Muscle layer of colon (tissue), 2 donors: ENCODE results near the gene MPP4.

ENCODE experiments used
- H3K27ac ChIP-seq: one replicate; pipeline ENCODE4 v1.7.0; 2013; ENCODE audit warnings: low read depth, mild to moderate bottlenecking, low read length, moderate library complexity
- H3K27me3 ChIP-seq, 2 donors: one replicate each; pipeline ENCODE4 v1.7.0; 2013; ENCODE audit warnings: low read length in 2 of 2, mild to moderate bottlenecking in 2 of 2; ENCODE audit not compliant: insufficient read depth in 2 of 2, control insufficient read depth in 1 of 2
- H3K36me3 ChIP-seq: one replicate; pipeline ENCODE4 v1.7.0; 2013; ENCODE audit warnings: mild to moderate bottlenecking, low read length; ENCODE audit not compliant: insufficient read depth
- H3K4me1 ChIP-seq: one replicate; pipeline ENCODE4 v1.7.0; 2013; ENCODE audit warnings: mild to moderate bottlenecking, low read length; ENCODE audit not compliant: insufficient read depth
- H3K4me3 ChIP-seq, 2 donors: one replicate each; pipeline ENCODE4 v1.7.0; 2013; ENCODE audit warnings: low read length in 2 of 2, low read depth in 1 of 2, mild to moderate bottlenecking in 1 of 2, moderate library complexity in 1 of 2
- H3K9ac ChIP-seq: one replicate; pipeline ENCODE4 v1.7.0; 2013; ENCODE audit warnings: low read length
- H3K9me3 ChIP-seq: one replicate; pipeline ENCODE4 v1.7.0; 2013; ENCODE audit warnings: mild to moderate bottlenecking, low read length
- donor health status: abdominal sarcoma.
- donor health status: Adenocarcinoma of cecum.

Gene MPP4

DNA sequence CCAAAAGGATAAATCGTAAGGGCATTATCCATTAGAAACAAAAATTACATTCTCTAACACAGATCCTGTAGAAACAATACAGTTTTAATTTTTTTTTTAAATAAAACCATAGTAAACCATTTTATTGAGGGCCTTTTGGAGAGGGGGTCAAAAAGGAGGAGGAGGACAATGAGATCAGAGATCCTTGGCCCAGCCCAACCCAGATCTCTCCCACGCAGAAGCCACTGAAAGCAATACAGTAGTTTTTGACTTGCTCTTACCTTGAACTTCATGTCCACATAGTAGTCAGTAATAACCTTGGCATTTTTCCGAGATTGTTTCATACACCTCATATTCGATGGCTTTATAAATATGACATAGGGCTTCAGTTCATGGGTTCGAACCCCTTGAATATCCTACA, 51.0 kb downstream of the MPP4 start:
- no peaks in the 10 kb centered on the region for H3K27me3 ChIP-seq
- no peaks in the 10 kb centered on the region for H3K9me3 ChIP-seq
- H3K4me3 ChIP-seq: no peak overlapping the region
- H3K27ac ChIP-seq: no peak overlapping the region
- no peak overlapping the region for H3K9ac ChIP-seq
- peaks cover 7% of the 10 kb centered on the region for H3K4me1 ChIP-seq
- H3K36me3 ChIP-seq: no peaks in the 10 kb centered on the region

DNA sequence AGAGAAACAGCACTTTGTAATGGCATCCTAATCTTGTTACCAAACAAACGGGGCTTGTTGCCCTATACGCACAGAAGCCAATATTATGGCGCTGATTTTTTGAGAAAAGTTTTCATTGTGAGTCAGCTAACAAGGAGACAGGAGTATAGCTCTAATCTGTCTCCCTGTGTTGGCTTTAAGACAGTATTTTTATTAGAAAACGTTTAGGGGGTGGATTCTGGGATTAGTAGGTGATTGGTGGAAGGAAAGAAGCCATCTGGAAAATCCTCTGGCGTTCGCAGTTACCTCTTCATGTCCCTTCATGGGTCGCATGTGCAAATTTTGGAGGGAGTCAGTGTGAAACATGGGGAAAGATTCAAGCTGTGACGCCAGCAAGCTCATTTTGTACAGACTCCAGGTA, 54.4 kb downstream of the MPP4 start:
- peak overlapping the region; percentile 94 for H3K27ac ChIP-seq
- H3K27me3 ChIP-seq: no peaks in the 10 kb centered on the region
- H3K36me3 ChIP-seq: no peaks in the 10 kb centered on the region
- peak overlapping the region; percentile 82 for H3K9ac ChIP-seq
- H3K9me3 ChIP-seq: no peaks in the 10 kb centered on the region
- peak overlapping the region; percentile 91 to 93 for H3K4me3 ChIP-seq
- peaks cover 7% of the 10 kb centered on the region for H3K4me1 ChIP-seq

DNA sequence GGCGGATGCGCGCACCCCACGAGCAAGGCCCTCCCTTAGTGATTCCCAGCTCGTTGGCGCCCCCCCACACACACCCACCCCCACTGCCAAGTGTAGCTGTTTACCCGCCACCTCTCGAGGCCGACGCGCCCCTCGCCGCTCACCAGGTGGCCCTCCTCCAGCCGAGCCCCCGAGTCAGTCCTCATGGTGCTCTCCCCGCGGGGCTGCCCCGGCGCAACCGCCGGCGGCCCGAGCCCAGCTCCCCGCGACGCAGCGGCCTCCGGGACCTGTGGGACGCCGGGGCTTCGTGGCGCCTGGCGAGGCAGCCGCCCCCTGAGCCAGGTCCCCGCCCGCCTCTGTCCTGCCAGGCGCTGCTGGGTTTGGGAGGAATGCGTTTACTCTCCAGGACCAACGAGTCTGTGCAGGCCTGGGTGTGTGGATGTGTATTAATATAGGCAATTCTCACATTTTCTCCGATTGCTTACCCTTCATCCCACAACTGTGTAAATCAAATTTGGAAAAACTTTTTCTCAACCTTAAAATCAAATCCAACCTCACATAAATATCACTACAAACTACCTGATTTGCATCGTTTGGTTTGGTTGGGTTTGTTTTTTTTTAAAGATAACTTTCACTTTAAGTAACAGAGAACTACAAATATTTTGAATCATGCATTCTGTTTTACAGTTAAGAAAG, 55.1 kb downstream of the MPP4 start, which contains the start of gene TMEM237:
TSS of gene TMEM237 (minus strand) at position 288 of the 675 bp plus-strand sequence. CDS start at position 185, 103 bp downstream.
- H3K4me1 ChIP-seq: peaks cover 7% of the 10 kb centered on the region
- H3K9me3 ChIP-seq: no peaks in the 10 kb centered on the region
- H3K36me3 ChIP-seq: peaks cover 6% of the 10 kb centered on the region
- peak within 1 kb of the TSS; percentile 82 for H3K9ac ChIP-seq
- H3K27me3 ChIP-seq: no peaks in the 10 kb centered on the region
- H3K4me3 ChIP-seq: peak within 1 kb of the TSS; percentile 91 to 93
- H3K27ac ChIP-seq: peak within 1 kb of the TSS; percentile 94

DNA sequence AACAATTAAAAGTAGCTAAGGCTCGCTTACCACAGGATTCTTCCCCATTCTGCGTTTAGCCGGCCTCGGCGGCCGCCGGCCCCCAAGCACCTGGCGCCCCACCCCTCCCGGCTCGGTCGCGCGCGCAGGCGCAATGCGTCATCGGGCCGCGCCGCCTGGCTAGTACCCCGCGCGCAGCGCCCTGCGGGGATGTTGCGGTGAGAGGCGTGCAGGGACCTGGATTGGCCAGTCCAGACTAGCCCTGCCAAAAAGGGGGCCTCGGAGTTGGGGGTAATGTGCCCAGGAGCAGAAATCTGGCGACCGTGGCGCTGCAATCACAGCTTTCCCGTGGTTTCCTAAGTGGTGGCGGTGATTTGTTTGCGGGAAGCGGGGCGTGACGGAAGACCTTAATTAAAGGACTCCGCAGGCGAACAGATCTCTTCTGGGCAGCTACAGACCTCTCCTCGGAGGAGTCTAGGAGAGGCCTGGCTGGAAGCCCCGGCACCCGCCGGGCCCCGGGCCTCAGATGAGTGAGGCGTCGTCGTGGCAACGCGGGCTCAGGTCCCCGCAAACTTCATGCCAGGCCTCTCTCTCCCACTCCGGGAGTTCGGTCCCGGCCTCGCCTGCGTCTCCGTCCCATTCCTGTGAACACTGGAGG, 55.7 kb downstream of the MPP4 start:
- Histone ChIP-seq H3K4me3 (peak overlapping the region; percentile 91 to 93), H3K9ac (peak overlapping the region; percentile 82), H3K27me3 (no peaks in the 10 kb centered on the region), H3K4me1 (peaks cover 7% of the 10 kb centered on the region), H3K36me3 (peaks cover 7% of the 10 kb centered on the region), H3K27ac (peak overlapping the region; percentile 94), H3K9me3 (no peaks in the 10 kb centered on the region)

DNA sequence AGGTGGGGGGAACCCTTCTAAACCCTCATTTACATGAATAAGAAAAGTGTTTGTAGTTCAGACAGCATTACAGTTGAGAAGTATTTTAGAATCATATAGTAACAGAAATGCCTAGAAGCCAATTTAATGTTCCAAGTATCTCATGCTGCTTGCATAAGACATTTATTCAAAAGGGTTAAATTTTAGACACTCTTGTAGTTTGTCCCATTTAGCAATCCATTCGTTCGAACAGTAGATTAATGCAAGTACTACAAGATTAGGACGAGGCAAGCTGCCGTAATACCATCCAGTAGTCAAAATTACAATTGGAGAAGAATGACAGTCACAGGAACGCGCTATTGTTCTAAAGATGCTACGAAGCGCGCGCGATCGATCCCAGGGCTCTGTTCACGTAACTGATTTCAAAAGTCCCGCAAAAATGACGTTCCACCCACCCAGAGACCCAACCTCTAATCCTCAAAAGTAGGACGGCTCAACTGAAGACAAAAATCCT, 56.3 kb downstream of the MPP4 start:
- peak overlapping the region; percentile 82 for H3K9ac ChIP-seq
- H3K27me3 ChIP-seq: no peaks in the 10 kb centered on the region
- peaks cover 7% of the 10 kb centered on the region for H3K4me1 ChIP-seq
- H3K9me3 ChIP-seq: no peaks in the 10 kb centered on the region
- H3K27ac ChIP-seq: peak overlapping the region; percentile 94
- H3K36me3 ChIP-seq: peaks cover 7% of the 10 kb centered on the region
- peak overlapping the region; percentile 91 to 93 for H3K4me3 ChIP-seq

DNA sequence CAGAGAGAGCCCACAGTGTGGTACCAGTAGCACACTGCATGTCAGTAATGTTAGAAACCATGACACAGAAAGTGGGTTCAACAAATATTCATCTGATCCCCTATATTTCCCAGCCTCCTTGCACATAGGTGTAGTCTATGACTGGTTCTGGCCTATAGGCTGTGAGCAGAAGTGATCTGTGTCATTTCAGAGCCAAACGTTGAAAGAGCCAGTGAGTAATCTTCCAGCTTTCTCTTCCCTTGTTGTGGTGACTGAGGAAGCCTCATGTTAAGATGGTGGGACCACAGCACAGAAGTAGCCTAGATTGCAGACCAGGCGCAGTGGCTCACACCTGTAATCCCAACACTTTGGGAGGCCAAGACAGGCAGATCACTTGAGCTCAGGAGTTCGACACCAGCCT, 59.2 kb downstream of the MPP4 start:
- no peak overlapping the region for H3K4me3 ChIP-seq

DNA sequence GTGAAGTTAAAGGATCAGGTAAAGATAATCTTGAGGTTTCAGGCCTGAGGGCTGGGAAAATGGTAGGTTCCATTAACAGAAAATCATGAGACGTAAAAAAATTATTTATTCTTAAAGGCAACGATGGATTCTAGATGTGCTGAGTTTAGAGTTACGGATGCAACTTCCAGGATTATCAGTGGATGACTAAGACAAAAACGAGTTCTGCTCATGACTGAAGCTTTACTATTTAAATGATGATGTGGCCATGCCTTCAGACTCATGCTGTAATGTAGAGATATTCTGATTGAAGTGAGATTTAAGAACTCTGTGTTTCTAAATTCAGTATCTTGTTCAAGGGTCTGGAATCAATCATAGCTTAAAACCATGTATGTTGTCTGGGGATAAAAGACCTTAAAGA, 60.1 kb downstream of the MPP4 start:
- Histone ChIP-seq H3K4me1 (no peaks in the 10 kb centered on the region), H3K4me3 (no peak overlapping the region), H3K27ac (no peak overlapping the region), H3K27me3 (no peaks in the 10 kb centered on the region), H3K9ac (no peak overlapping the region), H3K9me3 (no peaks in the 10 kb centered on the region), H3K36me3 (peaks cover 34% of the 10 kb centered on the region)

More for the DNA sequence above, 59.2 kb downstream of the MPP4 start:
- Histone ChIP-seq H3K9ac (no peak overlapping the region), H3K36me3 (peaks cover 27% of the 10 kb centered on the region), H3K4me1 (peaks cover 3% of the 10 kb centered on the region), H3K9me3 (no peaks in the 10 kb centered on the region), H3K27me3 (no peaks in the 10 kb centered on the region), H3K27ac (no peak overlapping the region)

DNA sequence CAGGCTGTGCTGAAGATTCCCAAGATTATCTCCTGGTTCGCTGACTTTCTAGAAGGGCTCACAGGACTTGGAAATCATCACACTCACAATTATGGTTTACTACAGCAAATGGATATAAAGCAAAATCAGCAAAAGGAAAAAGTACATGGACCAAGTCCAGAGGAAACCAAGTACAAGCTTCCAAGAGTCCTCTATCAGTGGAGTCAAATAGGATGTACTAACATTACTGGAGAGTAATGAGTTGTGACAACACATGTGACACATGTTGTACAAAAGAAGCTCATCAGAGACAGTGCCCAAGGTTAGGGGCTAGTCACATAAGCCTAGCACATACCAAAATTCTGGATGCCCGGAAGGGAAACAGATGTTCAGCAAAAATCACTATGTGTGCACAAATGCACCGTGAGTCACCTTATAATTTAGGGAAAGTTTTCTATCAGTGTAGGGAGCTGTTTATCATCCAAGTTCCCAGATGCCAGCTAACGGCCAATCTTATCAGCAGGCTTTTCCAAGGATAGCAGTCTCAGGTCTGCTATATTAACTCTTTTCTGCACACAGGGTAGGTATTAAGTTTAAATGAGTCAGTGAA, 64.7 kb downstream of the MPP4 start:
- no peaks in the 10 kb centered on the region for H3K9me3 ChIP-seq
- no peak overlapping the region for H3K9ac ChIP-seq
- no peak overlapping the region for H3K27ac ChIP-seq
- H3K27me3 ChIP-seq: no peaks in the 10 kb centered on the region
- H3K36me3 ChIP-seq: peaks cover 65% of the 10 kb centered on the region
- H3K4me1 ChIP-seq: no peaks in the 10 kb centered on the region
- H3K4me3 ChIP-seq: no peak overlapping the region

DNA sequence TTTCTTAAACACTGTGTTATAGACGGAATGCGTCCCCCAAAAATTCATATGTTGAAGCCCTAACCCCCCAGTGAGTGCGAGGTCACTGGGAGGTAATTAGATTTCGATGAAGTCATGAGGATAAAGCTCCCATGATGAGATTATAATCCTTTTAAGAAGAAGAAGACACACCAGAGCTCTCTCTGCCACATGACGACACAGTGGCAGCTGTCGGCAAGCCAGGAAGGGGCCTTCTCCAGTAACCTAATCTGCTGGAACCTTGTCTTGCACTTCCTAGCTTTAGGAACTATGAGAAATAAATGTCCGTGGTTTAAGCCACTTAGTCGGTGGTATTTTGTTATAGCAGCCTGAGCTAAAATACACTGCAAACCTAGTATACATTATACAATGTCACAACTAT, 67.4 kb downstream of the MPP4 start:
- H3K9ac ChIP-seq: no peak overlapping the region
- no peaks in the 10 kb centered on the region for H3K9me3 ChIP-seq
- H3K27ac ChIP-seq: no peak overlapping the region
- H3K27me3 ChIP-seq: no peaks in the 10 kb centered on the region
- H3K4me3 ChIP-seq: no peak overlapping the region
- peaks cover 54% of the 10 kb centered on the region for H3K36me3 ChIP-seq
- H3K4me1 ChIP-seq: no peaks in the 10 kb centered on the region

DNA sequence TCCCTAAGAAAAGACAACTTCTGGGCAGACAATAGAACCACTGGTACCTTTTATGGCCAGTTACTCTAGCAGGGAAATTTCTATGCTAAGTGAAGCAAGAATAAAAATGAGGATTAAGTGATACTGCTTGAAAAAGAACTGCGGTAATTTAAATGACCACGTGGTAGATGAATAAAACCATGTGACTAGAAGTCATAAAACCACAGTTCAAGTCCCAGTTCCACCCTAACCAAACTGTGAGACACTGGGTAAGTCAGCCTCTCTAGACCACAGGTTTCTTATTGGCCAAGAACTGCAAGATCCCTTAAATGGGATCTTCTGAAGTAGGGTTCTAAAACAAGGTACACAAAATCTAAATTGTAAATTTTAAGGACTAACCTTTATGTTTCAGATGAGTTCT, 67.9 kb downstream of the MPP4 start:
- H3K4me3 ChIP-seq: no peak overlapping the region
- peaks cover 53% of the 10 kb centered on the region for H3K36me3 ChIP-seq
- H3K9ac ChIP-seq: no peak overlapping the region
- H3K9me3 ChIP-seq: no peaks in the 10 kb centered on the region
- H3K27me3 ChIP-seq: no peaks in the 10 kb centered on the region
- no peak overlapping the region for H3K27ac ChIP-seq
- H3K4me1 ChIP-seq: no peaks in the 10 kb centered on the region

DNA sequence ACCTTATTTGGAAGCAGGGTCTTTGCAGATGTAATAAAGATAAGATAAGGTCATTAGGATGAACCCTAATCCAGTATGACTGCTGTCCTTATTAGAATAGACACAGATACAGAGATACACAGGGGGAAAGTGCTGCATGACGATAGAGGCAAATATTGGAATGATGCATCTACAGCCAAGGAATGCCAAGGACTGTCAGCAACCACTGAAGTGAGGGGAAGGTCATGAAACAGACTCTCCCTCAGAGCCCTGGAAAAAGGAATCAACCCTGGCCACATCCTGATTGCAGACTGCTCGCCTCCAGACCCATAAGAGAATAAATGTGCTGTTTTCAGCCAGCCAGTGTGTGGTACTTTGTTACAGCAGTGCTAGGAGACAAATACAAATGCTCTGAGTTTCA, 69.9 kb downstream of the MPP4 start:
- H3K4me3 ChIP-seq: no peak overlapping the region
- H3K9me3 ChIP-seq: no peaks in the 10 kb centered on the region
- no peak overlapping the region for H3K27ac ChIP-seq
- no peaks in the 10 kb centered on the region for H3K4me1 ChIP-seq
- no peak overlapping the region for H3K9ac ChIP-seq
- H3K36me3 ChIP-seq: peaks cover 42% of the 10 kb centered on the region
- H3K27me3 ChIP-seq: no peaks in the 10 kb centered on the region
